Measurements from ENCODE around the gene SCAF1.

DNA sequence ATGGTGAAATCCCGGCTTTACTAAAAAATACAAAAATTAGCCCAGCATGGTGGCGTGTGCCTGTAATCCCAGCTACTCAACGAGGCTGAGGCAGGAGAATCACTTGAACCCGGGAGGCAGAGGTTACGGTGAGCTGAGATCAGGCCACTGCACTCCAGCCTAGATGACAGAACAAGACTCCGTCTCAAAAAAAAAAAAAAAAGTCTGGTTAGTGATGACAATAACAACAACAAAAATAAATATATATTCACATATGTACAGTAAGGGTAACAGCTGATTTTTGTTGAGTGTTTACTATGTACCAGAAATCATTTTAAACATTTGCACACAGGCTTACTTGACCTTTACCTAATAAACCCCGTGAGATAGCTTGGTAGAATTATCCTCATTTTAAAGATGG is 25.1 kb upstream of the SCAF1 start:
- no peak for TF ChIP-seq CEBPB (IDR thresholded peaks at IDR 0.05; ENCODE audit: borderline replicate concordance in 1 of 2, low read depth in 2 of 2, low read length in 2 of 2)
- no peak for TF ChIP-seq HDAC6 (IDR thresholded peaks at IDR 0.05; ENCODE audit: unreplicated experiment)
- TF ChIP-seq, protein P1, sequence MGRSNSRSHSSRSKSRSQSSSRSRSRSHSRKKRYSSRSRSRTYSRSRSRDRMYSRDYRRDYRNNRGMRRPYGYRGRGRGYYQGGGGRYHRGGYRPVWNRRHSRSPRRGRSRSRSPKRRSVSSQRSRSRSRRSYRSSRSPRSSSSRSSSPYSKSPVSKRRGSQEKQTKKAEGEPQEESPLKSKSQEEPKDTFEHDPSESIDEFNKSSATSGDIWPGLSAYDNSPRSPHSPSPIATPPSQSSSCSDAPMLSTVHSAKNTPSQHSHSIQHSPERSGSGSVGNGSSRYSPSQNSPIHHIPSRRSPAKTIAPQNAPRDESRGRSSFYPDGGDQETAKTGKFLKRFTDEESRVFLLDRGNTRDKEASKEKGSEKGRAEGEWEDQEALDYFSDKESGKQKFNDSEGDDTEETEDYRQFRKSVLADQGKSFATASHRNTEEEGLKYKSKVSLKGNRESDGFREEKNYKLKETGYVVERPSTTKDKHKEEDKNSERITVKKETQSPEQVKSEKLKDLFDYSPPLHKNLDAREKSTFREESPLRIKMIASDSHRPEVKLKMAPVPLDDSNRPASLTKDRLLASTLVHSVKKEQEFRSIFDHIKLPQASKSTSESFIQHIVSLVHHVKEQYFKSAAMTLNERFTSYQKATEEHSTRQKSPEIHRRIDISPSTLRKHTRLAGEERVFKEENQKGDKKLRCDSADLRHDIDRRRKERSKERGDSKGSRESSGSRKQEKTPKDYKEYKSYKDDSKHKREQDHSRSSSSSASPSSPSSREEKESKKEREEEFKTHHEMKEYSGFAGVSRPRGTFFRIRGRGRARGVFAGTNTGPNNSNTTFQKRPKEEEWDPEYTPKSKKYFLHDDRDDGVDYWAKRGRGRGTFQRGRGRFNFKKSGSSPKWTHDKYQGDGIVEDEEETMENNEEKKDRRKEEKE (IDR thresholded peaks at IDR 0.05): no peak
- no peak for TF ChIP-seq BHLHE40 (IDR thresholded peaks at IDR 0.05; ENCODE audit: borderline replicate concordance in 1 of 2, low read depth in 2 of 2, low read length in 1 of 2)
- no peak for TF ChIP-seq EP300 (IDR thresholded peaks at IDR 0.05; ENCODE audit: borderline replicate concordance in 1 of 2, control insufficient read depth in 1 of 2, low read depth in 2 of 2, low read length in 2 of 2)
- TF ChIP-seq FOS (IDR thresholded peaks at IDR 0.05; ENCODE audit: borderline replicate concordance, extremely low read depth, insufficient read length): no peak
- TF ChIP-seq FOXM1 (IDR thresholded peaks at IDR 0.05; ENCODE audit: low read depth, low read length): no peak
- TF ChIP-seq, protein P2, sequence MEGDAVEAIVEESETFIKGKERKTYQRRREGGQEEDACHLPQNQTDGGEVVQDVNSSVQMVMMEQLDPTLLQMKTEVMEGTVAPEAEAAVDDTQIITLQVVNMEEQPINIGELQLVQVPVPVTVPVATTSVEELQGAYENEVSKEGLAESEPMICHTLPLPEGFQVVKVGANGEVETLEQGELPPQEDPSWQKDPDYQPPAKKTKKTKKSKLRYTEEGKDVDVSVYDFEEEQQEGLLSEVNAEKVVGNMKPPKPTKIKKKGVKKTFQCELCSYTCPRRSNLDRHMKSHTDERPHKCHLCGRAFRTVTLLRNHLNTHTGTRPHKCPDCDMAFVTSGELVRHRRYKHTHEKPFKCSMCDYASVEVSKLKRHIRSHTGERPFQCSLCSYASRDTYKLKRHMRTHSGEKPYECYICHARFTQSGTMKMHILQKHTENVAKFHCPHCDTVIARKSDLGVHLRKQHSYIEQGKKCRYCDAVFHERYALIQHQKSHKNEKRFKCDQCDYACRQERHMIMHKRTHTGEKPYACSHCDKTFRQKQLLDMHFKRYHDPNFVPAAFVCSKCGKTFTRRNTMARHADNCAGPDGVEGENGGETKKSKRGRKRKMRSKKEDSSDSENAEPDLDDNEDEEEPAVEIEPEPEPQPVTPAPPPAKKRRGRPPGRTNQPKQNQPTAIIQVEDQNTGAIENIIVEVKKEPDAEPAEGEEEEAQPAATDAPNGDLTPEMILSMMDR (IDR thresholded peaks at IDR 0.05 in 2 of 3, conservative IDR thresholded peaks at IDR 0.05 in 1 of 3; ENCODE audit: control insufficient read depth in 2 of 3, extremely low read depth in 1 of 3, insufficient read depth in 1 of 3, low read depth in 3 of 3, low read length in 3 of 3): no peak
- no peak for TF ChIP-seq RFX5 (IDR thresholded peaks at IDR 0.05; ENCODE audit: low read depth, low read length)
